ENCODE measurements around the gene RUNX3. TPM values are rescaled to one million over a fixed set of nuclear protein-coding genes. Genes with fewer than 3 reads are reported as not detected.

RUNX3 gene
- total RNA-seq, 1 experiment from 2014 or later: 8.6 TPM

GRCh38 chr1:24926563-24927249, 3.4 kb downstream of the RUNX3 start:
- Histone ChIP-seq H3K4me1 (ENCODE audit: insufficient read depth, low read length, poor library complexity, severe bottlenecking) (peaks cover 19% of the 10 kb centered on the region), H3K27me3 (replicated peaks; ENCODE audit: insufficient read depth, low read depth, low read length, poor library complexity) (no peaks in the 10 kb centered on the region), H3K36me3 (ENCODE audit: insufficient read depth, low read length, poor library complexity, severe bottlenecking) (no peaks in the 10 kb centered on the region), H3K27ac (ENCODE audit: low read depth, low read length, poor library complexity, severe bottlenecking) (peak overlapping the region; percentile 9), H3K4me3 (ENCODE audit: low read depth, low read length, poor library complexity, severe bottlenecking) (no peak overlapping the region), H3K9me3 (ENCODE audit: low read depth, low read length, poor library complexity, severe bottlenecking) (no peaks in the 10 kb centered on the region)
- BruUV-seq (replicated peaks): no TSS peak
- CTCF ChIA-PET: no interaction called here
- intact Hi-C loops (cut with micrococcal nuclease; ENCODE audit: unreplicated experiment): no loop called here
- POLR2A ChIA-PET (ENCODE audit: low non-redundant PET): no interaction called here
- TF ChIP-seq CTCF (conservative IDR thresholded peaks at IDR 0.05; ENCODE audit: low read depth, low read length): no peak
- TF ChIP-seq EZH2 (IDR thresholded peaks at IDR 0.05; ENCODE audit: borderline replicate concordance, low read depth, low read length, poor library complexity, severe bottlenecking): no peak
- DNase-seq (ENCODE audit: low spot score): peak; percentile 19

- BruUV-seq (replicated peaks): no TSS peak
- no peak overlapping the region for H3K27ac ChIP-seq (ENCODE audit: low read depth, low read length, poor library complexity, severe bottlenecking)
- no peak for TF ChIP-seq CTCF (conservative IDR thresholded peaks at IDR 0.05; ENCODE audit: low read depth, low read length)
- TF ChIP-seq EZH2 (IDR thresholded peaks at IDR 0.05; ENCODE audit: borderline replicate concordance, low read depth, low read length, poor library complexity, severe bottlenecking): no peak
- ChIA-PET POLR2A (ENCODE audit: low non-redundant PET) (no interaction called here), CTCF (no interaction called here)
- H3K27me3 ChIP-seq (replicated peaks; ENCODE audit: insufficient read depth, low read depth, low read length, poor library complexity): no peaks in the 10 kb centered on the region
- H3K4me3 ChIP-seq (ENCODE audit: low read depth, low read length, poor library complexity, severe bottlenecking): no peak overlapping the region
- H3K4me1 ChIP-seq (ENCODE audit: insufficient read depth, low read length, poor library complexity, severe bottlenecking): peaks cover 19% of the 10 kb centered on the region
- no peak for DNase-seq (ENCODE audit: low spot score)
- H3K36me3 ChIP-seq (ENCODE audit: insufficient read depth, low read length, poor library complexity, severe bottlenecking): no peaks in the 10 kb centered on the region
- intact Hi-C loops (cut with micrococcal nuclease; ENCODE audit: unreplicated experiment): no loop called here
- no peaks in the 10 kb centered on the region for H3K9me3 ChIP-seq (ENCODE audit: low read depth, low read length, poor library complexity, severe bottlenecking)
Measured at GRCh38 chr1:24925963-24926362, 4.1 kb downstream of the RUNX3 start.

GRCh38 chr1:24925082-24925779, 4.8 kb downstream of the RUNX3 start:
- intact Hi-C loops (cut with micrococcal nuclease; ENCODE audit: unreplicated experiment): no loop called here
- no peaks in the 10 kb centered on the region for H3K9me3 ChIP-seq (ENCODE audit: low read depth, low read length, poor library complexity, severe bottlenecking)
- no peaks in the 10 kb centered on the region for H3K36me3 ChIP-seq (ENCODE audit: insufficient read depth, low read length, poor library complexity, severe bottlenecking)
- no peak for DNase-seq (ENCODE audit: low spot score)
- TF ChIP-seq EZH2 (IDR thresholded peaks at IDR 0.05; ENCODE audit: borderline replicate concordance, low read depth, low read length, poor library complexity, severe bottlenecking) (no peak), CTCF (conservative IDR thresholded peaks at IDR 0.05; ENCODE audit: low read depth, low read length) (no peak)
- peaks cover 19% of the 10 kb centered on the region for H3K4me1 ChIP-seq (ENCODE audit: insufficient read depth, low read length, poor library complexity, severe bottlenecking)
- H3K27me3 ChIP-seq (replicated peaks; ENCODE audit: insufficient read depth, low read depth, low read length, poor library complexity): no peaks in the 10 kb centered on the region
- BruUV-seq (replicated peaks): no TSS peak
- CTCF ChIA-PET: no interaction called here
- POLR2A ChIA-PET (ENCODE audit: low non-redundant PET): no interaction called here
- no peak overlapping the region for H3K4me3 ChIP-seq (ENCODE audit: low read depth, low read length, poor library complexity, severe bottlenecking)
- H3K27ac ChIP-seq (ENCODE audit: low read depth, low read length, poor library complexity, severe bottlenecking): no peak overlapping the region
